A673 (cell line): ENCODE results near the gene ZNF83. TPM values are rescaled to one million over a fixed set of nuclear protein-coding genes. Genes with fewer than 3 reads are reported as not detected.
"Not testable (repeated sequence)": the region's sequence is repeated elsewhere in the genome, so short reads cannot be mapped to it uniquely, and the experiment has no call there.

ENCODE experiments used
- BruUV-seq: library from RNA; stranded (reverse); fragments of 400-500 nt; replicated peaks from 2 replicates; lab custom pipeline; 2021; lab: Mats Ljungman, UMichigan
- CTCF ChIA-PET: fragments of 300-600 bp; sonication (Branson Sonifier 250); formaldehyde crosslinking; loops from one replicate; lab custom pipeline; 2022; ENCODE audit warnings: antibody characterized with exemption; lab: Charles Lee
- POLR2A ChIA-PET: fragments of 300-600 bp; sonication (Branson Sonifier 250); formaldehyde crosslinking; loops from one replicate; lab custom pipeline; 2022; ENCODE audit warnings: antibody characterized with exemption; ENCODE audit not compliant: low non-redundant PET; lab: Charles Lee
- DNase-seq: peaks from one replicate; pipeline ENCODE4 v3.0.0-alpha.2; 2015; ENCODE audit warnings: low spot score
- H3K27ac ChIP-seq: fragments of 200-600 bp; sonication (generic); 2 replicates; pipeline ENCODE4 v1.5.1; 2016; ENCODE audit warnings: mixed run types, low read depth, mild to moderate bottlenecking, mixed read lengths, antibody characterized with exemption, low read length; ENCODE audit not compliant: poor library complexity, severe bottlenecking
- H3K27me3 ChIP-seq: fragments of 200-600 bp; sonication (generic); replicated peaks from 2 replicates; pipeline ENCODE4 v1.6.1; 2017; ENCODE audit warnings: mixed run types, low read depth, mild to moderate bottlenecking, mixed read lengths, antibody characterized with exemption, low read length; ENCODE audit not compliant: insufficient read depth, poor library complexity
- H3K36me3 ChIP-seq: fragments of 200-600 bp; sonication (generic); 2 replicates; pipeline ENCODE4 v1.6.1; 2016; ENCODE audit warnings: mixed run types, mild to moderate bottlenecking, mixed read lengths, antibody characterized with exemption, low read length; ENCODE audit not compliant: insufficient read depth, poor library complexity, severe bottlenecking
- H3K4me1 ChIP-seq: fragments of 200-600 bp; sonication (generic); 2 replicates; pipeline ENCODE4 v1.6.1; 2017; ENCODE audit warnings: mixed run types, mild to moderate bottlenecking, mixed read lengths, antibody characterized with exemption, low read length; ENCODE audit not compliant: insufficient read depth, poor library complexity, severe bottlenecking
- H3K4me3 ChIP-seq: fragments of 200-600 bp; sonication (generic); 2 replicates; pipeline ENCODE4 v1.5.1; 2016; ENCODE audit warnings: low read depth, mixed run types, mild to moderate bottlenecking, mixed read lengths, low read length; ENCODE audit not compliant: poor library complexity, severe bottlenecking
- H3K9me3 ChIP-seq: fragments of 200-600 bp; sonication (generic); 2 replicates; pipeline ENCODE4 v1.6.1; 2016; ENCODE audit warnings: mixed run types, low read depth, mild to moderate bottlenecking, mixed read lengths, antibody characterized with exemption, low read length; ENCODE audit not compliant: poor library complexity, severe bottlenecking
- EZH2 ChIP-seq: fragments of 200-600 bp; sonication (generic); IDR thresholded peaks from 2 replicates; pipeline ENCODE4 v1.6.1; 2017; ENCODE audit warnings: borderline replicate concordance, low read depth, mild to moderate bottlenecking, mixed read lengths, antibody characterized with exemption, low read length; ENCODE audit not compliant: poor library complexity, severe bottlenecking
- intact Hi-C: fragments of 100-400 bp; cut with micrococcal nuclease; formaldehyde crosslinking; loops from one replicate; pipeline ENCODE4 v1.10.0; 2022; ENCODE audit not compliant: unreplicated experiment
- total RNA-seq: library from RNA; stranded (reverse); gene quantifications from 2 replicates; pipeline ENCODE4 v1.2.3, GENCODE V29; 2021
- TF ChIP-seq, protein P1 (sequence below): fragments of 300-800, 200-600 bp; sonication (generic); conservative IDR thresholded peaks from 2 replicates; pipeline ENCODE4 v1.5.1; 2017; ENCODE audit warnings: low read depth, mild to moderate bottlenecking, antibody characterized with exemption, low read length, moderate library complexity, mixed read lengths

ZNF83 gene
- total RNA-seq, 1 experiment from 2014 or later = 23.0 TPM

GRCh38 chr19:52601025-52601973 lies 36.9 kb downstream of the ZNF83 start:
- DNase-seq = peak; percentile 89
- H3K9me3 ChIP-seq = peaks cover 18% of the 10 kb centered on the region
- TF ChIP-seq, protein P1, sequence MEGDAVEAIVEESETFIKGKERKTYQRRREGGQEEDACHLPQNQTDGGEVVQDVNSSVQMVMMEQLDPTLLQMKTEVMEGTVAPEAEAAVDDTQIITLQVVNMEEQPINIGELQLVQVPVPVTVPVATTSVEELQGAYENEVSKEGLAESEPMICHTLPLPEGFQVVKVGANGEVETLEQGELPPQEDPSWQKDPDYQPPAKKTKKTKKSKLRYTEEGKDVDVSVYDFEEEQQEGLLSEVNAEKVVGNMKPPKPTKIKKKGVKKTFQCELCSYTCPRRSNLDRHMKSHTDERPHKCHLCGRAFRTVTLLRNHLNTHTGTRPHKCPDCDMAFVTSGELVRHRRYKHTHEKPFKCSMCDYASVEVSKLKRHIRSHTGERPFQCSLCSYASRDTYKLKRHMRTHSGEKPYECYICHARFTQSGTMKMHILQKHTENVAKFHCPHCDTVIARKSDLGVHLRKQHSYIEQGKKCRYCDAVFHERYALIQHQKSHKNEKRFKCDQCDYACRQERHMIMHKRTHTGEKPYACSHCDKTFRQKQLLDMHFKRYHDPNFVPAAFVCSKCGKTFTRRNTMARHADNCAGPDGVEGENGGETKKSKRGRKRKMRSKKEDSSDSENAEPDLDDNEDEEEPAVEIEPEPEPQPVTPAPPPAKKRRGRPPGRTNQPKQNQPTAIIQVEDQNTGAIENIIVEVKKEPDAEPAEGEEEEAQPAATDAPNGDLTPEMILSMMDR = peak; percentile 31; the same call in 1 of the 2 replicates
- no peak for TF ChIP-seq EZH2
- peak overlapping the region; percentile 56 for H3K4me3 ChIP-seq
- no peaks in the 10 kb centered on the region for H3K27me3 ChIP-seq
- POLR2A ChIA-PET = no interaction called here
- BruUV-seq = no TSS peak
- no peak overlapping the region for H3K27ac ChIP-seq
- CTCF ChIA-PET = no interaction called here
- H3K36me3 ChIP-seq = no peaks in the 10 kb centered on the region
- intact Hi-C loops = no loop called here
- no peaks in the 10 kb centered on the region for H3K4me1 ChIP-seq

DNA sequence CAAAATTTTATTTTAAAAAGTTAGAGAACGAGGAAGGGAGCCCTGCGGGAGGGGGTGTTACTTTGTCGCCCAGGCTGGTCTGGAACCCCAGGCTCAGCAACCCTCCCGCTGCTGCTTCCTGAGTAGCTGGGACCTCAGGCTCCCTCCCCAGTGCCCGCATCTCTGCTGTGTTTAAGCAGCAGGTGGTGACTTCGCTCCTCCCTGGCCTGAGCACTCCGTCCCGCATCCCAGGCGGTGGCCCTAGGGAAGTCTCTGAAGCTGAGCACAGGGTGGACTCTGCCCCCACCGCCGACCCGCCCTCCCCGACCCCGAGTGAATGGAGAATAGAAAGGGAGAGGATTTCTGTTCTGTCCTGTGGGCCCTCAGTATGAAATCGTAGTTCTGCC lies 37.5 kb downstream of the ZNF83 start:
- intact Hi-C loops = no loop called here
- H3K4me1 ChIP-seq = no peaks in the 10 kb centered on the region
- no peak for TF ChIP-seq EZH2
- TF ChIP-seq, protein P1 = no peak
- H3K36me3 ChIP-seq = no peaks in the 10 kb centered on the region
- peak overlapping the region; percentile 56 for H3K4me3 ChIP-seq
- ChIA-PET POLR2A (no interaction called here), CTCF (no interaction called here)
- H3K27ac ChIP-seq = no peak overlapping the region
- peak; percentile 5 for DNase-seq
- H3K9me3 ChIP-seq = peaks cover 23% of the 10 kb centered on the region
- H3K27me3 ChIP-seq = no peaks in the 10 kb centered on the region
- no TSS peak for BruUV-seq

DNA sequence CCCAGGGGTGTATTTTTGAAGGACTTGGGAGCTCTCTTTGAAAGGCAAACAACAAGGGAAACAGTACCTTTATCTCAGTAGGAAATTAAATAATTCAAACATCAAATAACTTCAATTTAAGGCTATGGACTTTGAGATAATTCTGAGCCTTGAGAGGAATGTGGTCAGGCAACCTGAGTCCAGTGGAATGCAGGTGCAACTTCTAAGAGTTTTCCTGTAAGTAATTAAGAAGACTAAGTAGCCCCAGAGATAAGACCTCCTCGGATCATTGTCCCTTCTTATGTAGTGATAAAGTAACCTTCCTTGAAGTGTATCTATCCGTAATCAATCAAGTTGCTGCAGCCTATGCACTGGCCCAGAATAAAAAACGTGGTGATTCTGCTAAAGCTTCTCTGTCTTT lies 38.9 kb downstream of the ZNF83 start:
- no peak overlapping the region for H3K4me3 ChIP-seq
- H3K4me1 ChIP-seq = no peaks in the 10 kb centered on the region
- peaks cover 23% of the 10 kb centered on the region for H3K9me3 ChIP-seq
- CTCF ChIA-PET = no interaction called here
- H3K27me3 ChIP-seq = no peaks in the 10 kb centered on the region
- intact Hi-C loops = no loop called here
- no TSS peak for BruUV-seq
- H3K27ac ChIP-seq = no peak overlapping the region
- DNase-seq = no peak
- H3K36me3 ChIP-seq = no peaks in the 10 kb centered on the region
- POLR2A ChIA-PET = no interaction called here
- TF ChIP-seq, protein P1 = no peak
- TF ChIP-seq EZH2 = no peak

GRCh38 chr19:52593441-52593840 lies 44.7 kb downstream of the ZNF83 start:
- POLR2A ChIA-PET, H3K4me1 ChIP-seq, H3K36me3 ChIP-seq, H3K4me3 ChIP-seq, intact Hi-C loops, BruUV-seq, DNase-seq, H3K27ac ChIP-seq, H3K27me3 ChIP-seq, CTCF ChIA-PET: not testable (repeated sequence)
- H3K9me3 ChIP-seq = peaks cover 17% of the 10 kb centered on the region
